Urinary bladder (tissue), 4 donors: ENCODE measurements around the gene COX5A. TPM values are rescaled to one million over a fixed set of nuclear protein-coding genes. Genes with fewer than 3 reads are reported as not detected.

Experiments
- DNase-seq: peaks from one replicate; pipeline ENCODE4 v3.0.0-alpha.2; 2015; ENCODE audit errors: extremely low spot score
- H3K27ac ChIP-seq: one replicate; pipeline ENCODE4 v1.5.1; 2013; ENCODE audit warnings: low read depth, mild to moderate bottlenecking, moderate library complexity
- H3K36me3 ChIP-seq: one replicate; pipeline ENCODE4 v1.6.1; 2013; ENCODE audit warnings: mild to moderate bottlenecking, moderate library complexity; ENCODE audit not compliant: insufficient read depth
- H3K4me1 ChIP-seq: one replicate; pipeline ENCODE4 v1.6.1; 2013; ENCODE audit warnings: mild to moderate bottlenecking, moderate library complexity; ENCODE audit not compliant: insufficient read depth
- H3K4me3 ChIP-seq: one replicate; pipeline ENCODE4 v1.5.1; 2013; ENCODE audit warnings: low read depth, low read length
- WGBS: extraction: QIAGEN DNeasy Blood & Tissue Kit; methylation state at CpG from one replicate; pipeline ENCODE4 v1.1.7; 2013; 5-methylcytosine and 5-hydroxymethylcytosine counted together
- polyA plus RNA-seq: library from polyadenylated mRNA; stranded (reverse); fragments of 200-250 nt; gene quantifications from one replicate; pipeline ENCODE4 v1.2.3, GENCODE V29; 2013
- total RNA-seq: library from RNA; depleted of rRNA; stranded (reverse); fragments of >200 nt; gene quantifications from one replicate; pipeline ENCODE4 v1.2.3, GENCODE V29; 2014
- donor health status: healthy with polysubstance abuse.
- donor health status: healthy.

The COX5A gene
- total and polyA plus RNA-seq, 2 donors = 43.6 to 259 TPM

- 79% methylated on average over 1 of the region's 1 CpG for WGBS
- no peak for DNase-seq
- no peak overlapping the region for H3K4me3 ChIP-seq
- H3K27ac ChIP-seq = no peak overlapping the region
- no peaks in the 10 kb centered on the region for H3K36me3 ChIP-seq
- H3K4me1 ChIP-seq = peaks cover 1% of the 10 kb centered on the region
These were observed 22.4 kb upstream of the COX5A start for GRCh38 chr15:74960286-74960685.

GRCh38 chr15:74959586-74959939 lies 21.7 kb upstream of the COX5A start:
- Histone ChIP-seq H3K36me3 (no peaks in the 10 kb centered on the region), H3K4me1 (peaks cover 1% of the 10 kb centered on the region), H3K27ac (no peak overlapping the region), H3K4me3 (no peak overlapping the region)
- WGBS = 28% methylated on average over 8 of the region's 8 CpGs
- DNase-seq = no peak

GRCh38 chr15:74958908-74959585 lies 21.2 kb upstream of the COX5A start:
- no peak overlapping the region for H3K27ac ChIP-seq
- WGBS = 9% methylated on average over 47 of the region's 47 CpGs
- no peaks in the 10 kb centered on the region for H3K36me3 ChIP-seq
- H3K4me3 ChIP-seq = peak overlapping the region; percentile 29
- DNase-seq = no peak
- peaks cover 1% of the 10 kb centered on the region for H3K4me1 ChIP-seq

GRCh38 chr15:74958320-74958907 lies 20.5 kb upstream of the COX5A start:
- Histone ChIP-seq H3K4me1 (peaks cover 1% of the 10 kb centered on the region), H3K36me3 (no peaks in the 10 kb centered on the region), H3K4me3 (peak overlapping the region; percentile 29), H3K27ac (no peak overlapping the region)
- DNase-seq = no peak
- WGBS = 6% methylated on average over 28 of the region's 28 CpGs

GRCh38 chr15:74957476-74958035 lies 19.7 kb upstream of the COX5A start:
- Histone ChIP-seq H3K4me1 (peaks cover 1% of the 10 kb centered on the region), H3K27ac (no peak overlapping the region), H3K4me3 (peak overlapping the region; percentile 55), H3K36me3 (no peaks in the 10 kb centered on the region)
- 9% methylated on average over 28 of the region's 28 CpGs for WGBS
- DNase-seq = no peak

GRCh38 chr15:74956648-74957475 lies 19.0 kb upstream of the COX5A start, which contains the start of gene RPP25:
TSS of gene RPP25 (minus strand) at chr15:74956772. CDS start at chr15:74956583, 189 bp downstream.
- Histone ChIP-seq H3K4me3 (peak within 1 kb of the TSS; percentile 55), H3K36me3 (no peaks in the 10 kb centered on the region), H3K4me1 (peaks cover 1% of the 10 kb centered on the region), H3K27ac (peak within 1 kb of the TSS; percentile 42)
- WGBS = under 1% methylated on average over 83 of the region's 83 CpGs
- no peak for DNase-seq

- Histone ChIP-seq H3K27ac (peak overlapping the region; percentile 42), H3K4me1 (peaks cover 1% of the 10 kb centered on the region), H3K4me3 (peak overlapping the region; percentile 55), H3K36me3 (no peaks in the 10 kb centered on the region)
- no peak for DNase-seq
- 7% methylated on average over 88 of the region's 88 CpGs for WGBS
These were observed 18.1 kb upstream of the COX5A start for GRCh38 chr15:74955796-74956647.

GRCh38 chr15:74955017-74955416 lies 17.1 kb upstream of the COX5A start:
- no peak overlapping the region for H3K27ac ChIP-seq
- DNase-seq = no peak
- 31% methylated on average over 8 of the region's 8 CpGs for WGBS
- H3K4me3 ChIP-seq = no peak overlapping the region
- H3K36me3 ChIP-seq = no peaks in the 10 kb centered on the region
- peaks cover 1% of the 10 kb centered on the region for H3K4me1 ChIP-seq

GRCh38 chr15:74954515-74954914 lies 16.6 kb upstream of the COX5A start:
- peaks cover 1% of the 10 kb centered on the region for H3K4me1 ChIP-seq
- H3K4me3 ChIP-seq = no peak overlapping the region
- DNase-seq = peak; percentile 62
- H3K27ac ChIP-seq = no peak overlapping the region
- no peaks in the 10 kb centered on the region for H3K36me3 ChIP-seq

GRCh38 chr15:74951006-74951405 lies 13.1 kb upstream of the COX5A start:
- H3K27ac ChIP-seq = no peak overlapping the region
- H3K4me1 ChIP-seq = no peaks in the 10 kb centered on the region
- no peak overlapping the region for H3K4me3 ChIP-seq
- WGBS = 68% methylated on average over 3 of the region's 3 CpGs
- no peaks in the 10 kb centered on the region for H3K36me3 ChIP-seq
- no peak for DNase-seq

GRCh38 chr15:74950078-74950908 lies 12.4 kb upstream of the COX5A start:
- WGBS = 47% methylated on average over 7 of the region's 7 CpGs
- DNase-seq = peak; percentile 79
- H3K4me3 ChIP-seq = no peak overlapping the region
- H3K36me3 ChIP-seq = no peaks in the 10 kb centered on the region
- no peak overlapping the region for H3K27ac ChIP-seq
- H3K4me1 ChIP-seq = no peaks in the 10 kb centered on the region

- Histone ChIP-seq H3K27ac (peak overlapping the region; percentile 99), H3K4me1 (peaks cover 1% of the 10 kb centered on the region), H3K36me3 (no peaks in the 10 kb centered on the region), H3K4me3 (peak overlapping the region; percentile 98)
- WGBS = under 1% methylated on average over 18 of the region's 18 CpGs
- DNase-seq = no peak
These were observed 642 bp downstream of the COX5A start for GRCh38 chr15:74937272-74937589.
